CD4-positive, CD25-positive, alpha-beta regulatory T cell (primary cell): ENCODE results near the gene PPARA. TPM values are rescaled to one million over a fixed set of nuclear protein-coding genes. Genes with fewer than 3 reads are reported as not detected.

Experiments
- ATAC-seq, 2 donors: fragments of 150-1000 bp; cut with Tn5 transposase; one replicate each; pipeline ENCODE4 v1.10.0; 2021; ENCODE audit warnings: low read depth in 2 of 2, moderate number of reproducible peaks in 2 of 2, moderate library complexity in 1 of 2
- DNase-seq, 3 donors: peaks; one replicate each; pipeline versions ENCODE4 v3.0.0 to v3.0.0-alpha.2; 2012 to 2022; ENCODE audit warnings: mixed read lengths in 1 of 3
- H3K27ac ChIP-seq: one replicate; pipeline ENCODE4 v1.7.0; 2013; ENCODE audit warnings: mild to moderate bottlenecking, low read length; ENCODE audit not compliant: insufficient read depth, poor library complexity, severe bottlenecking
- H3K27me3 ChIP-seq: one replicate; pipeline ENCODE4 v1.7.0; 2013; ENCODE audit warnings: low read length; ENCODE audit not compliant: control insufficient read depth, insufficient read depth
- H3K36me3 ChIP-seq: one replicate; pipeline ENCODE4 v1.7.0; 2013; ENCODE audit warnings: mild to moderate bottlenecking, low read length, moderate library complexity; ENCODE audit not compliant: control insufficient read depth, insufficient read depth
- H3K4me1 ChIP-seq: 2 replicates; pipeline ENCODE4 v1.7.0; 2013; ENCODE audit warnings: mild to moderate bottlenecking, low read length; ENCODE audit not compliant: insufficient read depth, control insufficient read depth, poor library complexity, severe bottlenecking
- H3K4me3 ChIP-seq: one replicate; pipeline ENCODE4 v1.7.0; 2013; ENCODE audit warnings: low read depth, mild to moderate bottlenecking, low read length, moderate library complexity
- H3K9me3 ChIP-seq, 2 experiments: 1 replicate in 1 of 2; 2 replicates in 1 of 2; pipeline ENCODE4 v1.7.0; 2013; ENCODE audit warnings: low read length in 2 of 2, mild to moderate bottlenecking in 1 of 2, moderate library complexity in 1 of 2; ENCODE audit not compliant: control insufficient read depth in 2 of 2
- H3K27ac Mint-ChIP-seq, 3 donors: one replicate each; pipeline ENCODE4 v1.8.0; 2020 to 2022; ENCODE audit warnings: mild to moderate bottlenecking in 3 of 3, mixed read lengths in 3 of 3, moderate library complexity in 2 of 3
- H3K27me3 Mint-ChIP-seq: one replicate; pipeline ENCODE4 v1.8.0; 2022; ENCODE audit warnings: mild to moderate bottlenecking, mixed read lengths
- H3K36me3 Mint-ChIP-seq: one replicate; pipeline ENCODE4 v1.8.0; 2020; ENCODE audit warnings: mixed read lengths
- H3K4me1 Mint-ChIP-seq, 4 donors: one replicate each; pipeline ENCODE4 v1.8.0; 2020 to 2022; ENCODE audit warnings: mixed read lengths in 4 of 4, mild to moderate bottlenecking in 1 of 4
- H3K4me3 Mint-ChIP-seq, 4 donors: one replicate each; pipeline ENCODE4 v1.8.0; 2020 to 2022; ENCODE audit warnings: mild to moderate bottlenecking in 4 of 4, mixed read lengths in 4 of 4, moderate library complexity in 3 of 4
- H3K9me3 Mint-ChIP-seq, 7 donors: one replicate each; pipeline ENCODE4 v1.8.0; 2020 to 2022; ENCODE audit warnings: mixed read lengths in 7 of 7, mild to moderate bottlenecking in 3 of 7, moderate library complexity in 2 of 7
- polyA plus RNA-seq, 4 donors: library from polyadenylated mRNA; unstranded; fragments of 300-500 nt; fragmentation: Illumina TruSeq; gene quantifications; one replicate each; pipeline ENCODE4 v1.2.3, GENCODE V29; 2021
- total RNA-seq: library from RNA; stranded (reverse); gene quantifications from one replicate; pipeline ENCODE4 v1.2.3, GENCODE V29; 2022

The PPARA gene
- total and polyA plus RNA-seq, 5 donors from 2014 or later, result 0.67 to 10.3 (median 4.0) TPM

DNA sequence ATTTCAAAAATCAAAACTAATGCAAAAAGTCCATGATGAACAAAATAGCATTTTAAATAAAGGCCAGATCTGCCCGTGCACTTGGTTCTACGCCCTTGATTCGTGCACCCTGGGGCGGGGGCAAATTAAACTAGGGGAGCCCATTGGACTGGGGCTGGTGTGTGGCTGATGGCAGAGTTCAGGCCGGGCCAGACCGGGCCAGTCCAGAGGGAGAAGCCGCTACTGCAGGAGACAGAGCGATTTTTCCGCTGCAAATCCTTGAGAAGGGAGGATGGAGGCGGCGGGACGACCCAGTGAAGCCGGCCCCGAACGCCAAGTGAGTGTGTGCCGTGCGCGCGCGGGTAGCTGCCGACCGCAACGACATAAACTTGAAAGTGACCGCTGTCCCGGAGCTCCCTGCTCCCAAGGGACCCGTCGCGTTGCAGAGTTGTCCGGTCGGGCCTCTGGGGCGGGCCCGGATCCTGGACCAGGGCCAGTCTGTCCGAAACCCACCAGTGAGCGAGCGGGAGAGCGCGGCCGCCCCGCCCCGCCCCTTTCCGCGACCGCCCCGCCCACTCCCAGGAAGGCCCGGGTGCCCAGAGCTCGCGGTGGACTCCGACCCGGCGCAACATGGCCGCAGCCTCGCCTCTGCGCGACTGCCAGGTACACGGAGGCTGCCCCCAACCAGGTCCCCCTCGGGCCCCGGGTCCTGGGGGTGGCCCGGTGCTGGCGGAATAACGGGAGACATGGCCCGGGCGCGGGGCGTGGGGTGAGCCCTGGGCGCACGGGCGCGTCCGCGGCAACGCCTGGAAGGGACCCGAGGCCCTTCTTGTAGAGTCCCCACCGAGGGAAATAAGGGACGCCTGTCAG lies 117.3 kb downstream of the PPARA start, which contains the start of gene TTC38:
TSS of gene TTC38 (plus strand) at position 578 of the 849 bp plus-strand sequence. CDS start at position 610, 32 bp downstream.
- Mint-ChIP-seq H3K4me3 (peak within 1 kb of the TSS; percentile 86 to 97 (median 92)), H3K9me3 (peaks cover 0 to 1% (median 0%) of the 10 kb centered on the region in 7 donors), H3K27ac (peak within 1 kb of the TSS; percentile 71 to 79 (median 74)), H3K4me1 (peaks cover 0 to 28% (median 18%) of the 10 kb centered on the region in 4 donors), H3K27me3 (peaks cover 44% of the 10 kb centered on the region), H3K36me3 (peaks cover 1% of the 10 kb centered on the region)
- peak; percentile 70 to 77 for ATAC-seq
- Histone ChIP-seq H3K9me3 (no peaks in the 10 kb centered on the region), H3K27me3 (no peaks in the 10 kb centered on the region), H3K36me3 (no peaks in the 10 kb centered on the region), H3K4me3 (peak within 1 kb of the TSS; percentile 57), H3K4me1 (no peaks in the 10 kb centered on the region), H3K27ac (no peak within 1 kb of the TSS)
- peak; percentile 32 to 57 (median 46) for DNase-seq

DNA sequence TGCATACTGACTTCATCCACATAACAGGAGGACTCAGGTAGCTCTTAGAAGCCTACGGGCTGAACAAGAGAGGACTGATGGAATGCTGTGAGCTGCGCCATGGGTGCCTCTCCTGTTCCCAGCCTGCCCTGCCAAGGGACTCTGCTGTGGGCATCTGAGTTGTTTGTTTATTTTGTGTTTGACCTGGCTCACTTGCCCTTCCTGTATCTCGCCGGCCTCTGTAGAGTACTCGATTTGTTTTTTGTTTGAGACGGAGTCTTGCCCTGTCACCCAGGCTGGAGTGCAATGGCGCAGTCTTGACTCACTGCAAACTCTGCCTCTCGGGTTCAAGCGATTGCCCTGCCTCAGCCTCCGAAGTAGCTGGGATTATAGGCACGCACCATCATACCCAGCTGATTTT lies 119.2 kb downstream of the PPARA start:
- H3K27ac Mint-ChIP-seq, result peak overlapping the region in 1 of 3 donors; percentile 62

DNA sequence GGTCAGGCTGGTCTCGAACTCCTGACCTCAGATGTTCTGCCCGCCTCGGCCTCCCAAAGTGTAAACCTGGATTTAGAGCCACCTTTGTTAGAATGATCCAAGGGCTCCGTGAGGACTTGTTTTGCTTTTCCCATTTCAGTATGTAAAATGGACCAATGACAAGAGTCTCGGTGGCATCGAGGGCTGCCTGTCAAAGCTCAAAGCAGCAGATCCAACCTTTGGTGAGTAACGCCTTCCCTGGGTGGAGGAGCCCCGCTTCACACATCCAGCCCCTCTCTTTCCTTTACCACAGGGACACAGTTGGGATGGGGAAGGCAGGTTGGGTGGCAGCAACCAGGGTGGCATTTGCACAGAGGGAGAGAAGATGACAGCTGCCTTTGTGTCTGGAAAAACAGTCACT lies 121.9 kb downstream of the PPARA start:
- no peaks in the 10 kb centered on the region for H3K9me3 ChIP-seq
- no peak for DNase-seq
- peaks cover 0 to 4% (median 0%) of the 10 kb centered on the region in 7 donors for H3K9me3 Mint-ChIP-seq
- H3K4me3 Mint-ChIP-seq, result peak overlapping the region in 1 of 4 donors; percentile 17
- no peak for ATAC-seq
- no peaks in the 10 kb centered on the region for H3K4me1 ChIP-seq
- H3K27ac ChIP-seq, result no peak overlapping the region
- H3K4me3 ChIP-seq, result no peak overlapping the region
- H3K27me3 ChIP-seq, result no peaks in the 10 kb centered on the region
- H3K27me3 Mint-ChIP-seq, result peaks cover 4% of the 10 kb centered on the region
- peaks cover 0 to 23% (median 13%) of the 10 kb centered on the region in 4 donors for H3K4me1 Mint-ChIP-seq
- no peak overlapping the region for H3K27ac Mint-ChIP-seq
- peaks cover 9% of the 10 kb centered on the region for H3K36me3 ChIP-seq
- H3K36me3 Mint-ChIP-seq, result peaks cover 16% of the 10 kb centered on the region

More for the DNA sequence above, 119.2 kb downstream of the PPARA start:
- no peak overlapping the region for H3K27ac ChIP-seq
- no peak for ATAC-seq
- H3K27me3 ChIP-seq, result no peaks in the 10 kb centered on the region
- no peak overlapping the region for H3K4me3 ChIP-seq
- H3K9me3 Mint-ChIP-seq, result peaks cover 0 to 1% (median 0%) of the 10 kb centered on the region in 7 donors
- no peaks in the 10 kb centered on the region for H3K36me3 ChIP-seq
- H3K36me3 Mint-ChIP-seq, result peaks cover 4% of the 10 kb centered on the region
- peaks cover 30% of the 10 kb centered on the region for H3K27me3 Mint-ChIP-seq
- H3K9me3 ChIP-seq, result no peaks in the 10 kb centered on the region
- no peaks in the 10 kb centered on the region for H3K4me1 ChIP-seq
- no peak for DNase-seq
- H3K4me3 Mint-ChIP-seq, result peak overlapping the region; percentile 70 to 93 (median 86)
- peaks cover 0 to 26% (median 16%) of the 10 kb centered on the region in 4 donors for H3K4me1 Mint-ChIP-seq

DNA sequence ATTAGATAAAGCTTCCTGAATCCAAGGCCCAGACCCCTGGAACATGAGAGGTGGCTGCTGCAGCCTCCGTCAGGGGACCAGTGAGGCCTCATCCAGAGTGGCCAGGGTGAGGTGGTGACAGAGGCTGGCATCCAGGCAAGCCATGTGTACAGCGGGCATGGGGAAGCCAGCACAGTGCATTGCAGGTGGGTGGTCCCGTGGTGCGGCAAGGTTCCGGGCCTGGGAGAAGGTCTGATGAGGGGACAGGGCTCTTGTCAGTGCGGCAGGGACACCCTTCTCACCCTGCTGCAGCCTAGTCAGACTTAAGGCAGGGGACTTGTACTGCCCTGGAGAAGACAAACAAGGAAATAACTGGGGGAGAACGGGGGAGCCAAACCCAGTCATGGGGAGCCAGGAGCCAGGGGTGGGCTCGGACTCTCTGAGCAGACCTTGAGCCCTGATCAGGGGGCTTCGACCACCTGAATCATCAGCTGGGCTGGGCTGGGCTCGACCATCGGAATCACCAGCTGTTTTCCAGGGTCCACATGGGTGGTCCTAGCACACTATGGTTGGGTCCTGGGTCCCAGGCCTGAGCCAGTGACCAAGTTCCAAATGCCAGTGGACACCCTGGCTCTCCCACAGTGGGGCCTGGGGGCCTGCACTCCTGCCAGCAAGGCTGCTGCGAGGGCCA lies 122.6 kb downstream of the PPARA start:
- Mint-ChIP-seq H3K9me3 (peaks cover 0 to 4% (median 0%) of the 10 kb centered on the region in 7 donors), H3K27ac (no peak overlapping the region), H3K36me3 (peaks cover 16% of the 10 kb centered on the region), H3K4me1 (peaks cover 0 to 17% (median 9%) of the 10 kb centered on the region in 4 donors), H3K27me3 (no peaks in the 10 kb centered on the region), H3K4me3 (peak overlapping the region in 1 of 4 donors; percentile 17)
- Histone ChIP-seq H3K4me1 (no peaks in the 10 kb centered on the region), H3K27ac (no peak overlapping the region), H3K4me3 (no peak overlapping the region), H3K27me3 (no peaks in the 10 kb centered on the region), H3K36me3 (peaks cover 9% of the 10 kb centered on the region), H3K9me3 (no peaks in the 10 kb centered on the region)
- DNase-seq (no peak), ATAC-seq (no peak)

GRCh38 chr22:46273432-46274148 lies 123.3 kb downstream of the PPARA start:
- DNase-seq, result no peak
- H3K36me3 ChIP-seq, result peaks cover 15% of the 10 kb centered on the region
- no peak overlapping the region for H3K27ac Mint-ChIP-seq

GRCh38 chr22:46274381-46274780 lies 124.1 kb downstream of the PPARA start:
- Histone ChIP-seq H3K4me1 (no peaks in the 10 kb centered on the region), H3K4me3 (no peak overlapping the region), H3K36me3 (peaks cover 20% of the 10 kb centered on the region), H3K27ac (no peak overlapping the region), H3K27me3 (no peaks in the 10 kb centered on the region), H3K9me3 (no peaks in the 10 kb centered on the region)
- Mint-ChIP-seq H3K27me3 (no peaks in the 10 kb centered on the region), H3K9me3 (peaks cover 0 to 4% (median 0%) of the 10 kb centered on the region in 7 donors), H3K4me3 (no peak overlapping the region), H3K4me1 (peaks cover 0 to 9% (median 6%) of the 10 kb centered on the region in 4 donors), H3K27ac (no peak overlapping the region), H3K36me3 (peaks cover 19% of the 10 kb centered on the region)
- DNase-seq, result no peak
- no peak for ATAC-seq

More at GRCh38 chr22:46273432-46274148, 123.3 kb downstream of the PPARA start:
- Mint-ChIP-seq H3K4me3 (no peak overlapping the region), H3K4me1 (peaks cover 0 to 13% (median 9%) of the 10 kb centered on the region in 4 donors), H3K9me3 (peaks cover 0 to 4% (median 0%) of the 10 kb centered on the region in 7 donors), H3K36me3 (peaks cover 19% of the 10 kb centered on the region), H3K27me3 (no peaks in the 10 kb centered on the region)
- H3K4me3 ChIP-seq, result no peak overlapping the region
- no peaks in the 10 kb centered on the region for H3K4me1 ChIP-seq
- no peak for ATAC-seq
- no peaks in the 10 kb centered on the region for H3K27me3 ChIP-seq
- no peaks in the 10 kb centered on the region for H3K9me3 ChIP-seq
- H3K27ac ChIP-seq, result no peak overlapping the region

DNA sequence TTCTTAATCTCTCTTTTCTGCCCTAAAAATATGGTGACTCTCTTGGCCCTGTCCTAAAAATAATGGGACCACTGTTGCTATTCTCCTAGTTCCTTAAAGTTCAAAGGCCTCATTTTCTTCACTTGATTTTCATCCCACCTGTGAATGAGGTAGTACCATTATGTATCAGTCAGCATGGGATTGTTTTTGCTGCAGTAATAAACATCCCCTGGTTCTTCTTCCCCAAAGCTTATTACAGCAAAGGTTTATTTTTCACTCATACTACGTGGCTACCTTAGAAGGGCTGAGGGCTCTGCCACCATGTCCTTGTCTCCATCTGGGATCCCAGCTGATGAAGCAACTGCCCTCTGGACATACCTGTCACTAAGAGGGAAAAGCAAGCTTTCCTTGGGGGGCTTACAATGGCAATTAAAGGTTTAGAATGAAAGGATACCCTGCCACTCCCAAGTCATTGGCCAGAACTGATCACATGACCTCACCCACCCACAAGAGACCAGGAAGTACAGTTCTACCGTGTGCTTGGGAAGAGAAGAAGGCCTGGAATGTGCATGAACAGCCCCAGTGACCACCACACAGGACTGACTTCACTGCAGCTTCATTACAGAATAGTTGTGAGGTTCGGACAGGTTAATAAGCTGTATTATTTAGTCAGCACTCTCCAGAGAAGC lies 125.3 kb downstream of the PPARA start:
- Histone ChIP-seq H3K9me3 (no peaks in the 10 kb centered on the region), H3K4me1 (no peaks in the 10 kb centered on the region), H3K27ac (no peak overlapping the region), H3K27me3 (no peaks in the 10 kb centered on the region), H3K36me3 (peaks cover 24% of the 10 kb centered on the region), H3K4me3 (no peak overlapping the region)
- no peak overlapping the region for H3K4me3 Mint-ChIP-seq
- peaks cover 19% of the 10 kb centered on the region for H3K36me3 Mint-ChIP-seq
- H3K9me3 Mint-ChIP-seq, result peaks cover 0 to 4% (median 0%) of the 10 kb centered on the region in 7 donors
- DNase-seq (no peak), ATAC-seq (no peak)
- peaks cover 0 to 2% (median 0%) of the 10 kb centered on the region in 4 donors for H3K4me1 Mint-ChIP-seq
- peak overlapping the region in 1 of 3 donors; percentile 62 for H3K27ac Mint-ChIP-seq
- H3K27me3 Mint-ChIP-seq, result no peaks in the 10 kb centered on the region
